Activated CD4-positive, alpha-beta T cell treated with anti-CD3 and anti-CD28 coated beads, Interleukin-2, amount 10 ng/mL, durations not matched to agents 7 days and 5 days (primary cell): ENCODE measurements around the gene ATXN10. TPM values are rescaled to one million over a fixed set of nuclear protein-coding genes. Genes with fewer than 3 reads are reported as not detected.
"Not testable (repeated sequence)": the region's sequence is repeated elsewhere in the genome, so short reads cannot be mapped to it uniquely, and the experiment has no call there.

Source experiments
- CTCF ChIA-PET: fragments of 350-600 bp; sonication (Branson Sonifier 250); formaldehyde crosslinking; loops from one replicate; lab custom pipeline; 2021; ENCODE audit warnings: antibody characterized with exemption; lab: Charles Lee
- POLR2A ChIA-PET: fragments of 350-600 bp; sonication (Branson Sonifier 250); formaldehyde crosslinking; loops from one replicate; lab custom pipeline; 2021; ENCODE audit warnings: antibody characterized with exemption; lab: Charles Lee
- DNase-seq: peaks from one replicate; pipeline ENCODE4 v3.0.0-alpha.2; 2020
- H3K27ac Mint-ChIP-seq: one replicate; pipeline ENCODE4 v1.8.0; 2021; ENCODE audit warnings: mild to moderate bottlenecking, moderate library complexity, mixed read lengths
- H3K27me3 Mint-ChIP-seq: one replicate; pipeline ENCODE4 v1.8.0; 2021; ENCODE audit warnings: mixed read lengths
- H3K36me3 Mint-ChIP-seq: one replicate; pipeline ENCODE4 v1.8.0; 2021; ENCODE audit warnings: low read depth, mixed read lengths
- H3K4me1 Mint-ChIP-seq: one replicate; pipeline ENCODE4 v1.8.0; 2021; ENCODE audit warnings: mixed read lengths
- H3K4me3 Mint-ChIP-seq: one replicate; pipeline ENCODE4 v1.8.0; 2021; ENCODE audit warnings: mild to moderate bottlenecking, moderate library complexity, mixed read lengths
- H3K9me3 Mint-ChIP-seq: one replicate; pipeline ENCODE4 v1.8.0; 2021; ENCODE audit warnings: mixed read lengths
- total RNA-seq, 2 experiments: library from RNA; stranded (reverse); gene quantifications; one replicate each; pipeline ENCODE4 v1.2.3, GENCODE V29; 2021

Gene ATXN10
- total RNA-seq, 2 experiments from 2014 or later, result 91.5 to 103 TPM

DNA sequence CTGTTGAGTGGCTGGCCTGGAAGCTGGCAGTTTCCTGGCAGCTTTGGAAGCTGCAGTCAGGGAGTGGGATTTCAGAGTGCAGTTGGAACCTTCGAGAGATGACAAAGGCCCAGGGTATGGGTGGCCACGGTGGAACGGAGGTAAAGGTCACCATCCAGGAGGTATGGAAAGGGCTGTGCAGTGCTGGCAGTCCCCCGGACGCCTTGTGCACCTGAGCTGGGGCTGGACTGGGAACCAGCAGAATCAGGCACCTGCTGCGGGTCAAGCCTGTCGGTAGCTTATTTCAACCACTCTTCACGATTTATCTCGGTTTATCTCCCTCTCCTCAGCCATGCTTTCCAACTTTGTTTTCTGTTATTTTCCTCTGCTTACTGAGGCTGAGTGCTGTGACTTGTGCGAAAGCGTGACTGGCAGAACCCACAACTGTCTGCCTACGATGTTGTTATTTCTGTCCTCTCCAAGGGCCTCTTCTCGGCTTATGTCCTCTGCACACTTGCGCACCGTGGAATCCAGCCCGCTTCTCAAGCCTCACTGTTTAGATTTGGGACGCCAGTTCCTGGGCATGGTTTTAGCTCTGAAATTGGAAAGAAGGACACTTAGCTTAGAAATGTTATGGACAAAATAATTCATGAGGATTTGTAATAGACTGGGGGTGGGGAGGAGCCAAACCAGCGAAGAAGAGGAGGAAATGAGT lies 24.0 kb upstream of the ATXN10 start:
- ChIA-PET CTCF (interaction anchor here (1.3 to 1.5 kb wide), 3 partner anchors 16 to 344 kb away, joined by 3 read pairs; partner anchors contain the start of gene ATXN10), POLR2A (no interaction called here)
- Mint-ChIP-seq H3K27ac (no peak overlapping the region), H3K36me3 (no peaks in the 10 kb centered on the region), H3K9me3 (no peaks in the 10 kb centered on the region), H3K27me3 (peaks cover 25% of the 10 kb centered on the region), H3K4me1 (peaks cover 21% of the 10 kb centered on the region), H3K4me3 (no peak overlapping the region)
- DNase-seq, result no peak

DNA sequence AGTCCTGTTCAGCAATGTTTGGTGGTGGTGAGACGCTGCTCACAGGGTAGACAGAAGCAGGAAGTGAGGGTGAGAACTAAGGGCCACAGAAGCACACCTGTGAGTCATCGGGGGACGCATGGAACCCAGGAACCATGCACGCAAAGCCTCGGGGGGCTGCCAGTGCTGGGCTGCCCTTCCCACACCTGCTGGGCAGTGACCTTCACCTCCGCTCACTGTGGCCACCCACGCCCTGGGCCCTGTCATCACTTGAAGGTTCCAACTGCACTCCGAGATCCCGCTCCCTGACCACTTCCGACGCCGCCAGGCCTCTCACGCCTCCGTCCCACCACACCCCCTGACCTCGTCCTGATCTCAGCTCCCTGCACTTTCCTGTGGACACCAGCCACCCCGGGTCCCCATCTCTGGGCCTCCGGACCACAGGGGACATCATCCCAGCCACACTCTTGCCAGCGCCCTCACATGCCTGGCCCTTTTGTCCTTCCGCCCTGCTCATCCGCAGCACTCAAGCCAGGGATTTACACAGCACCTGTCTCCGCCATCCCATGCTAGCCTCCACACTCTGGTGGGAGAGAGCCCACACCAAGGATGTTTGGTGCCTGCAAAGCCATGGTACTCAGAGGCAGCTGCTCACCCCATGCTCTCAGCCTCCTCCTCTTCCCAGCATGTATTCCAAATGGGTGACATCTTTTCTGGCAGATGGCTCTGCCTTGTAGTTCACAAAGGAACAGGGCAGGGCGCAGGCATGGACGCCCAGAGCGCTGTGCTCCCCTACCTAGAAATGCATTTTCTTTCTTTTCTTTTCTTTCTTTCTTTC lies 23.1 kb upstream of the ATXN10 start:
- ChIA-PET POLR2A (no interaction called here), CTCF (interaction anchor here (1.3 to 1.5 kb wide), 2 partner anchors 23 to 343 kb away, joined by 3 read pairs; partner anchors contain the start of gene ATXN10)
- Mint-ChIP-seq H3K36me3 (no peaks in the 10 kb centered on the region), H3K27me3 (peaks cover 19% of the 10 kb centered on the region), H3K4me3 (no peak overlapping the region), H3K4me1 (peaks cover 15% of the 10 kb centered on the region), H3K27ac (no peak overlapping the region), H3K9me3 (no peaks in the 10 kb centered on the region)
- no peak for DNase-seq

- Mint-ChIP-seq H3K27ac (no peak overlapping the region), H3K9me3 (no peaks in the 10 kb centered on the region), H3K4me3 (no peak overlapping the region), H3K4me1 (peaks cover 15% of the 10 kb centered on the region), H3K36me3 (no peaks in the 10 kb centered on the region), H3K27me3 (peaks cover 19% of the 10 kb centered on the region)
- CTCF ChIA-PET, result no interaction called here
- no peak for DNase-seq
- POLR2A ChIA-PET, result no interaction called here
Observed at GRCh38 chr22:45649809-45650208, 21.8 kb upstream of the ATXN10 start.

DNA sequence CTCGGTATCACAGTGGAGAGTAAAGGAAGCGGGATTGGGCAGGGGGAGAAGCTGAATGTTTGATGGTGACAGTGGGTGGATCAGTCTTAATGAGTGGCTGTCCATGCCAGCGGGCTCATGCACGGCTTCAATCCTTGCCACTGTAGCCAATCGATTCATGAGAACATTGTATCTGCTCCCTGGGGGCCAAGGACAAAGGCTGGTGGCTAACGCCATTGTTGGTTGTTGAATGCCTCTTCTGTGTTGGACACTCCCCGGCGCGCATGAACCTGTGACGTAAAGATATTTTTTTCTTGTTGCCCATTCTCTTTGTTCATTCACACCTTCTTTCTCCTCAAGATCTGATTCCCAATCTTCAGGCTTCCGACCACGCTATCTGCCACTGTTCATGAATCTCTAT lies 20.9 kb upstream of the ATXN10 start:
- no peaks in the 10 kb centered on the region for H3K36me3 Mint-ChIP-seq
- peaks cover 14% of the 10 kb centered on the region for H3K4me1 Mint-ChIP-seq
- no peak overlapping the region for H3K27ac Mint-ChIP-seq
- no peak overlapping the region for H3K4me3 Mint-ChIP-seq
- no peaks in the 10 kb centered on the region for H3K9me3 Mint-ChIP-seq
- peaks cover 17% of the 10 kb centered on the region for H3K27me3 Mint-ChIP-seq
- no peak for DNase-seq
- ChIA-PET CTCF (no interaction called here), POLR2A (no interaction called here)

DNA sequence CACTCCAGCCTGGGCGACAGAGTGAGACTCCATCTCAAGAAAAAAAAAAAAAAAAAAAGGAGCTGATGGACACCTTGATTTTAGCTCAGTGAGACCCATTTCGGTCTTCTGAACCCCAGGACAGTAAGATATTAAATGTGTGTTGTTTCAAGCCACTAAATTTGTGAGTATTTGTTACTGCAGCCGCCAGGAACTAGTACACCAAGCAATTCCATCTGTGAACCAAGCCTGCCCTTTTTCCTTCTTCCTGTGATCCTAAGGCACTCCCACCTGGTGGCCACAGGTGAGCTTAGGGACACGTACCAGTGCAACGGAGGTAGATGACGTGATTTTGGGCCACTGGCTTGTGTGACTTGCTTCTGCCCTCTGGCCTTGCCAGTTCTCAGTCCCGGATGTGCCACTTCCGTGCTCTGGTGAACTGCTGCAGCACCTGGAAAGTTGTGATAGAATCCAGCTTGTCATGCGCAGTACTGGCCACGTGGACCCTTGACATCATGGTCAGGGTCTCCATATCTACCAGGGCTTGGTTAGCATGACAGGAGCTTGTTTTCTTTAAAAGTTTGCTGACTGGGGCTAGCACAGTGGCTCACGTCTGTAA lies 19.6 kb upstream of the ATXN10 start:
- Mint-ChIP-seq H3K27ac (no peak overlapping the region), H3K4me1 (peaks cover 11% of the 10 kb centered on the region), H3K27me3 (peaks cover 23% of the 10 kb centered on the region), H3K4me3 (no peak overlapping the region), H3K9me3 (no peaks in the 10 kb centered on the region), H3K36me3 (no peaks in the 10 kb centered on the region)
- no peak for DNase-seq
- ChIA-PET POLR2A (no interaction called here), CTCF (no interaction called here)

DNA sequence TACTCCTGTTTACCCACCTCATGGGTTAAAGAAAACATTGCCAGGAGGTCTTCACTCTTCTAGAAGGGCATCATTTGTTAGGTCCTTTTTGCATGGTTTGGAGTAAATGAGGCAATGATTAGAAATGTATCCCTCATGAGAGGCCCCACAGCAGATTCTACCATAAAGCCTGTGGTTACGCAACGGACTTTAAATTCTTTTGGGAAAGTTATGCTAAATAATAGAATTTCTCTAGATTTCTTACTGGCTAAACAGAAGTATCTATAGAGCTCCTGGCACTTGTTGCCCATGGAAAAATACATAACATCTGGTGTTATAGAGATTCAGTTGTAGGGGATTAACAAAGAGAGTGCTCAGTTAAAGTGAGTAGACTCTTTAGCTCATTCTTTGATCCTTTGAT lies 15.1 kb upstream of the ATXN10 start:
- POLR2A ChIA-PET, result no interaction called here
- H3K4me3 Mint-ChIP-seq, result no peak overlapping the region
- DNase-seq, result no peak
- no peaks in the 10 kb centered on the region for H3K36me3 Mint-ChIP-seq
- CTCF ChIA-PET, result interaction anchor here (0.7 to 1.5 kb wide), 2 partner anchors 11 to 228 kb away, joined by 3 read pairs; no protein-coding TSS in a partner anchor
- H3K27ac Mint-ChIP-seq, result no peak overlapping the region
- peaks cover 26% of the 10 kb centered on the region for H3K27me3 Mint-ChIP-seq
- H3K4me1 Mint-ChIP-seq, result no peaks in the 10 kb centered on the region
- no peaks in the 10 kb centered on the region for H3K9me3 Mint-ChIP-seq

DNA sequence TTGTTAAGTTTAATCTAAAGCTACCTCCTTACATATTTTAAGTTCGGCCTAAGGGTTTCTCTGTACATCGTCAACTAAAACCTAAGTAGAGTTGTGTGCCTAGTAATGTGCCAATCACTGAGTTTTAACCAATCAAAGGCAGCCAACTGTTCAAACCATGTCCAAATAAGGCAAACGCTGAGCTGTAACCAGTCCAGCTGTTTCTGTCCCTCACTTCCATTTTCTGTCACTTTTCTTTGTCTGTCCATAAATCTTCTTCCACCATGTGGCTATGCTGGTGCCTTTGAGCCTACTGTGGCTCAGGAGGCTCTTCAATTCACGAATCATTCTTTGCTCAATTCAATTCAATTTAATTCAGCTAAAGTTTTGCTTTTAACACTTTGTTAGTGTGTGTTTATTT lies 13.9 kb upstream of the ATXN10 start:
- Mint-ChIP-seq H3K4me1 (no peaks in the 10 kb centered on the region), H3K27ac (no peak overlapping the region), H3K9me3 (no peaks in the 10 kb centered on the region), H3K36me3 (no peaks in the 10 kb centered on the region), H3K4me3 (no peak overlapping the region), H3K27me3 (peaks cover 34% of the 10 kb centered on the region)
- ChIA-PET POLR2A (no interaction called here), CTCF (interaction anchor here (0.6 to 1.5 kb wide), 2 partner anchors 12 to 402 kb away, joined by 3 read pairs; no protein-coding TSS in a partner anchor)
- DNase-seq, result no peak

DNA sequence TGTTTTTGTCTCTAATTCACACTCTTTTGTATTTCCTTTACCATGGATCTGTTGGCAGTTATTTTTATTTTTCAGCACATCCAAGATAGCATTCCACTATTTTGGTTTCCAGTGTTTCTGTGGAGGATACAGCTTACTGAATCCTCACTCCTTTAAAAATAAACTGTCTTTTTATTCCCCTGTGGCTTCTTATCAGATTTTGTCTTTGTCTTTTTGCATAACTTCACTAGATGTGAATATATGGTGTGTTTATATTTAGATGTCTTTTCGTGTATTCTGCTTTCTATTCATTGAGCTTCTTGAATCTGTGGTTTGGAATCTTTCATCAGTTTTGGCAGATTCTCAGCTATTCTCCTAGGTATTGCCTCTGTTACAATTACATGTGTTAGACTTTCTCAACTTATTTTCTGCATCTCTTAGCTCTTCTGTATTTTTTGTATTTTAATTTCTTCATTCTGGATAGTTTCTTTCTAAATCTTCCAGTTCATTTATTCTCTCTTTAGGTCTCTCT lies 7.4 kb upstream of the ATXN10 start:
- Mint-ChIP-seq H3K27me3 (peaks cover 55% of the 10 kb centered on the region), H3K4me1 (no peaks in the 10 kb centered on the region), H3K36me3 (no peaks in the 10 kb centered on the region), H3K9me3 (no peaks in the 10 kb centered on the region), H3K27ac (no peak overlapping the region), H3K4me3 (no peak overlapping the region)
- ChIA-PET POLR2A (no interaction called here), CTCF (interaction anchor here (0.6 to 1.3 kb wide), 2 partner anchors 17 to 315 kb away, joined by 3 read pairs; no protein-coding TSS in a partner anchor)
- DNase-seq, result no peak

DNA sequence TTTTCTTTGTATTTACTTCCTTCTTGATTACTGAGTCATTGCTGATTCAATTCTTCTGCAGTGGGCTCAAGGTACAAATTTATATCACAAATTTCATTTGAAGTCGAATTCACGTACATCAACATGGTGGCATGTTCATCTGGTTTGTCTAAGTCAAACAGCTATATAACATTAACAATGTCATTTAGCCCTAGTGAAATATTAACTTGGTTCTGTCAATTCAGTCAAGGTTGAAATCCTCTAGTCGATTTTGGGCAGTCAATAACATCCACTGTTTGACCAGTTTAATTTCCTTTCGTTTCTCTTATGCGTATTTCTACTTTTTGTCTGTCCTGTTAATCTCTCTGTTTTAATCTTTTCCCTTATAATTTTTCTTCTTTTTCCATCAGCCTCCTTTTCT lies 4.1 kb upstream of the ATXN10 start:
- Mint-ChIP-seq H3K27ac (no peak overlapping the region), H3K36me3 (no peaks in the 10 kb centered on the region), H3K4me3 (no peak overlapping the region), H3K9me3 (no peaks in the 10 kb centered on the region), H3K27me3 (peaks cover 42% of the 10 kb centered on the region), H3K4me1 (peaks cover 5% of the 10 kb centered on the region)
- ChIA-PET CTCF (no interaction called here), POLR2A (no interaction called here)
- DNase-seq, result no peak

GRCh38 chr22:45670363-45670762 lies 1.3 kb upstream of the ATXN10 start:
- H3K4me1 Mint-ChIP-seq, result peaks cover 30% of the 10 kb centered on the region
- H3K4me3 Mint-ChIP-seq, result not testable (repeated sequence)

DNA sequence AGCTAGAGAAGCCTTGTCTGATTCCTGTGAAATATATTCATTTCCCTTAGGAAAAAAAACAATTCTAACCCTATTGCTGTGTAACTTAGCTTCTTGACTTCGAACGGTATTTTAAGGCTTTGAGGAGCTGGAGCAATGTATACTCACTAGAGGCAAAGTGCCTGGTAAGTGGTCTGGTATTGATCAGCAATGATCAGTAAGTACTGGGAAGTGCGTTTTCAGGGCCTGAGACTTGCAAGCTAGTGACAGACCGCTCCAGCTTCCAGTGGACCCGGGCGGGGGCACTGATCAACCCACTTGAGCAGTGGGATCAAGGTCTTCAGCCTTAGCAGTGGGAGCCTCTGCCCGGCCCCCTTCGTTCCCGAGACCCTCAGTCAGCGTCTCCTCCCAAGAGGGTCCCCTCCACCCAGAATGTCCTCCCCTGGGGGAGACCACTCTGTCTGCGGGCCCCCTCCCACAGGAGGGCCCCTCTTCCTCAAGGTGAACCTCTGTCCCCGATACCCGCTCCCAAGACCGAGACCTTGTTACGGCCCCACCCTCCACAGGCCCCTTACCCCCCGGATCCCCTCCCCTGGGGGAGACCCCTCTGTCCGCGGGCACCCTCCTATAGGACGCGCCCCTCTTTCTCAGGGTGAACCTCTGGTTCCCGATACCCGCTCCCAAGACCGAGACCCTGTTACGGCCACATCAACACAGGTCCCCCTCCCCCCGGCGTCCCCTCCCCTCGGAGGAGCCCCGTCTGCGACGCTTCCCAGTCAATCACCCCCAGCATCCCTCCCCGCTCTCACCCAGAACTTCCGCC lies 452 bp upstream of the ATXN10 start:
- H3K27me3 Mint-ChIP-seq, result peaks cover 13% of the 10 kb centered on the region
- H3K36me3 Mint-ChIP-seq, result peaks cover 4% of the 10 kb centered on the region
- peak overlapping the region; percentile 90 for H3K27ac Mint-ChIP-seq
- no peaks in the 10 kb centered on the region for H3K9me3 Mint-ChIP-seq
- CTCF ChIA-PET, result interaction anchor here (0.5 to 1.4 kb wide), 3 partner anchors 13 to 206 kb away, joined by 3 to 7 read pairs (median 3); no protein-coding TSS in a partner anchor
- POLR2A ChIA-PET, result no interaction called here
- peaks cover 31% of the 10 kb centered on the region for H3K4me1 Mint-ChIP-seq
- peak overlapping the region; percentile 87 for H3K4me3 Mint-ChIP-seq
- DNase-seq, result no peak

More at GRCh38 chr22:45670363-45670762, 1.3 kb upstream of the ATXN10 start:
- H3K9me3 Mint-ChIP-seq, H3K36me3 Mint-ChIP-seq, POLR2A ChIA-PET, DNase-seq, H3K27ac Mint-ChIP-seq: not testable (repeated sequence)
- CTCF ChIA-PET, result interaction anchor here (0.5 to 1.4 kb wide), 2 partner anchors 13 to 205 kb away, joined by 3 to 7 read pairs; no protein-coding TSS in a partner anchor
- peaks cover 21% of the 10 kb centered on the region for H3K27me3 Mint-ChIP-seq
